HL-60 (cell line): Measurements from ENCODE around the gene DAGLA.

Experiments used
- DNase-seq, 2 experiments: peaks; one replicate each; pipeline ENCODE4 v3.0.0-alpha.2; 2010 to 2020; ENCODE audit warnings: low read depth in 1 of 2, low spot score in 1 of 2
- H3K27ac ChIP-seq: fragments of 250-450 bp; sonication (Bioruptor Pico); replicated peaks from 2 replicates; pipeline ENCODE4 v1.5.1; 2020; ENCODE audit warnings: mild to moderate bottlenecking, moderate library complexity
- H3K27me3 ChIP-seq: fragments of 250-450 bp; sonication (Bioruptor Pico); 2 replicates; pipeline ENCODE4 v1.5.1; 2021; ENCODE audit warnings: mild to moderate bottlenecking, moderate library complexity; ENCODE audit not compliant: insufficient read depth, poor library complexity, severe bottlenecking
- H3K4me3 ChIP-seq: replicated peaks from 2 replicates; pipeline ENCODE4 v1.5.1; 2011; ENCODE audit warnings: mild to moderate bottlenecking, control low read depth, low read length; ENCODE audit not compliant: insufficient read depth
- GABPA ChIP-seq: IDR thresholded peaks from 2 replicates; pipeline ENCODE4 v1.6.1; 2012; ENCODE audit warnings: low read depth
- POLR2AphosphoS5 ChIP-seq: IDR thresholded peaks from 2 replicates; pipeline ENCODE4 v1.6.1; 2012; ENCODE audit warnings: low read depth
- SPI1 ChIP-seq: IDR thresholded peaks from 2 replicates; pipeline ENCODE4 v1.6.1; 2012; ENCODE audit warnings: low read depth, mild to moderate bottlenecking, borderline replicate concordance
- TF ChIP-seq, protein P1 (sequence below): IDR thresholded peaks from one replicate; pipeline ENCODE4 v1.5.1; 2011; ENCODE audit warnings: low read length, control low read depth, inconsistent platforms; ENCODE audit not compliant: insufficient read depth
- TF ChIP-seq, protein P2 (sequence below): IDR thresholded peaks from 2 replicates; pipeline ENCODE4 v1.6.1; 2012; ENCODE audit warnings: low read depth; ENCODE audit not compliant: insufficient replicate concordance

Gene DAGLA

DNA sequence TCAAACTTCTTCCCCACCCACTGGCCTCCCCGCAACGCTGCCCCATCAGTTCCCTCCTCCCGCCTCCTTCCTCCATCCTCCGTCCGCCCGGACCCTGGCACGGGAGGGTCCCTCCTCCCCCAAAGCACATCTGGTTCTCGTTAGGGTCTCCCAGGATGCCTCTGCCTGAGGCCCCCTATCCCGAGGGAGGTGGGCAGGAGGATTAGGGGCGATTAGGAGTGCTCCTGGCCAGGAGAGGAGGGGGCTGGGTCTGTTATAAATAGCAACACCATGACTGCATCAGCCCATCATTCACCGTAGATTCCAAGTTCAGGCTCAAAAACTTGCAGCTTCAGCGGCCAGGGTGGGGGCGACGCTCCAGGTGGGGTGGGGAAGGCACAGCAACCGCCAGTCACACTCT lies 82.6 kb downstream of the DAGLA start:
- TF ChIP-seq, protein P1, sequence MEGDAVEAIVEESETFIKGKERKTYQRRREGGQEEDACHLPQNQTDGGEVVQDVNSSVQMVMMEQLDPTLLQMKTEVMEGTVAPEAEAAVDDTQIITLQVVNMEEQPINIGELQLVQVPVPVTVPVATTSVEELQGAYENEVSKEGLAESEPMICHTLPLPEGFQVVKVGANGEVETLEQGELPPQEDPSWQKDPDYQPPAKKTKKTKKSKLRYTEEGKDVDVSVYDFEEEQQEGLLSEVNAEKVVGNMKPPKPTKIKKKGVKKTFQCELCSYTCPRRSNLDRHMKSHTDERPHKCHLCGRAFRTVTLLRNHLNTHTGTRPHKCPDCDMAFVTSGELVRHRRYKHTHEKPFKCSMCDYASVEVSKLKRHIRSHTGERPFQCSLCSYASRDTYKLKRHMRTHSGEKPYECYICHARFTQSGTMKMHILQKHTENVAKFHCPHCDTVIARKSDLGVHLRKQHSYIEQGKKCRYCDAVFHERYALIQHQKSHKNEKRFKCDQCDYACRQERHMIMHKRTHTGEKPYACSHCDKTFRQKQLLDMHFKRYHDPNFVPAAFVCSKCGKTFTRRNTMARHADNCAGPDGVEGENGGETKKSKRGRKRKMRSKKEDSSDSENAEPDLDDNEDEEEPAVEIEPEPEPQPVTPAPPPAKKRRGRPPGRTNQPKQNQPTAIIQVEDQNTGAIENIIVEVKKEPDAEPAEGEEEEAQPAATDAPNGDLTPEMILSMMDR, result no peak
- TF ChIP-seq POLR2AphosphoS5 (no peak), SPI1 (no peak), GABPA (no peak)
- TF ChIP-seq, protein P2, sequence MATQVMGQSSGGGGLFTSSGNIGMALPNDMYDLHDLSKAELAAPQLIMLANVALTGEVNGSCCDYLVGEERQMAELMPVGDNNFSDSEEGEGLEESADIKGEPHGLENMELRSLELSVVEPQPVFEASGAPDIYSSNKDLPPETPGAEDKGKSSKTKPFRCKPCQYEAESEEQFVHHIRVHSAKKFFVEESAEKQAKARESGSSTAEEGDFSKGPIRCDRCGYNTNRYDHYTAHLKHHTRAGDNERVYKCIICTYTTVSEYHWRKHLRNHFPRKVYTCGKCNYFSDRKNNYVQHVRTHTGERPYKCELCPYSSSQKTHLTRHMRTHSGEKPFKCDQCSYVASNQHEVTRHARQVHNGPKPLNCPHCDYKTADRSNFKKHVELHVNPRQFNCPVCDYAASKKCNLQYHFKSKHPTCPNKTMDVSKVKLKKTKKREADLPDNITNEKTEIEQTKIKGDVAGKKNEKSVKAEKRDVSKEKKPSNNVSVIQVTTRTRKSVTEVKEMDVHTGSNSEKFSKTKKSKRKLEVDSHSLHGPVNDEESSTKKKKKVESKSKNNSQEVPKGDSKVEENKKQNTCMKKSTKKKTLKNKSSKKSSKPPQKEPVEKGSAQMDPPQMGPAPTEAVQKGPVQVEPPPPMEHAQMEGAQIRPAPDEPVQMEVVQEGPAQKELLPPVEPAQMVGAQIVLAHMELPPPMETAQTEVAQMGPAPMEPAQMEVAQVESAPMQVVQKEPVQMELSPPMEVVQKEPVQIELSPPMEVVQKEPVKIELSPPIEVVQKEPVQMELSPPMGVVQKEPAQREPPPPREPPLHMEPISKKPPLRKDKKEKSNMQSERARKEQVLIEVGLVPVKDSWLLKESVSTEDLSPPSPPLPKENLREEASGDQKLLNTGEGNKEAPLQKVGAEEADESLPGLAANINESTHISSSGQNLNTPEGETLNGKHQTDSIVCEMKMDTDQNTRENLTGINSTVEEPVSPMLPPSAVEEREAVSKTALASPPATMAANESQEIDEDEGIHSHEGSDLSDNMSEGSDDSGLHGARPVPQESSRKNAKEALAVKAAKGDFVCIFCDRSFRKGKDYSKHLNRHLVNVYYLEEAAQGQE, result no peak
- no peak for DNase-seq
- H3K27ac ChIP-seq, result no peak overlapping the region
- H3K27me3 ChIP-seq, result peaks cover 3% of the 10 kb centered on the region
- H3K4me3 ChIP-seq, result no peak overlapping the region

DNA sequence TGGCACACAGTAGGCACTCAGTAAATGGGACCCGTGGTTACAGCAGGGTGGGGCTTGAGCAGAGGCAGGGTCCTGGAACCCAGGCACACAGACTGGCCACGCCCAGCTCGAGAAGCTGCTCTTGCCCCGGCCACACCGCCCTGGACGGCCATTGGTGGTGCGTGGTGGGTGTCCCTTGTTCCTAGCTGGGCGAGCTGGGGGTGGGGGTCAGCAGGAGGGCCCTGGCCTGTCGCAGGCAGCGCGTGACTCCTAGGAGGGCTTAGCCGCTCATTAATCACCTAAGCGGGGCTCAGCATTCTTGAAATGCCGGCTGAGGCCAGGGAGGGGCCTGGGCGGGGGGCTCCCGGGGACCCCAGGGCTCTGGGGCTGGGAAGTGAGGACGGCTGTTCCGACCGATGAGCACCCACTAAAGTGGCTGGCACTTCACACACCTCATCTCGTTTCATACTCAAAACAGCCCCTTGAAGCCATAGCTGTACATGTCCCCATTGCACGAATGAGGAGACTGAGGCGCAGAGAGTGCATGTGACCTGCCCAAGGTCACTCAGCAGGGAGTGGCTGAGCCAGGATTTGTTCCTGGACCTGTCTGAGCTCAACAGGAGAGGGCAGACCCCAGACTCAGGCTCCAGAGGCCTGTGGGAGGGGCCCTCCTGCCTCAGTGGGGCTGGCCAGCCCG lies 83.9 kb downstream of the DAGLA start:
- no peak for DNase-seq
- Histone ChIP-seq H3K4me3 (no peak overlapping the region), H3K27me3 (peaks cover 3% of the 10 kb centered on the region), H3K27ac (no peak overlapping the region)
- TF ChIP-seq POLR2AphosphoS5, result no peak
- no peak for TF ChIP-seq SPI1
- TF ChIP-seq GABPA, result no peak
- TF ChIP-seq, protein P1, result no peak
- TF ChIP-seq, protein P2, result no peak

DNA sequence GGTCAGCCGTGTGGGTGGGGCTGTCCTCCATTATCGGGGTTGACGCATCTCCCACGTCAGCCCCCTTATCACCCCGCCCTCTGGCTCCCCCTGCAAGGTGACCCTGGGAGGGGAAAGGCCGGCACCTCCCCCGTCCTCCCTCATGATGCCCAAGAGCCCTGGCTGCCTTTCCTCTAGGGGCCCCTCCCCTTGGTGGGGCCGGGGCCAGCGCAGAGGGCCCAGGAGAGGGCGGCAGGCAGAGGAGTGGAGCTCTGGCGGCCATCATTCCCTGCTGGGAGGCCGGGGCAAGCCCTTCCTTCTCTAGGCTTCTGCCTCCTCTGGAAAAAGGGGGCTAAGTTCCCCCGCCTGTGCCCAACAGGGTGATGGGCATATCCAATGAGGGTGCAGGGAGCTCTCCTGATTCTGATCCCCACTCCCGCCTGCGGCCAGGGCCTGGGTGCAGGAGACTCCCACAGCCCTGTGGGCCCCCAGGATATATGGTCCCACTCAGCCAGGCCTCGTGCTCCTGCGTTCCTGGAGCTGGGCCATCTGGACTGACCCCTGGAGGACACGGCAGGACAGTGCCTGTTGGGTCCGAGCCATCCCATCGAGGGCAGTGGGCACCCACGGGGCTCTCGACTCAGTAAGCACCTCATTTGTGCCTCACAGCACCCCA lies 84.5 kb downstream of the DAGLA start:
- no peak overlapping the region for H3K27ac ChIP-seq
- no peak overlapping the region for H3K4me3 ChIP-seq
- peaks cover 3% of the 10 kb centered on the region for H3K27me3 ChIP-seq
- DNase-seq, result no peak
- TF ChIP-seq SPI1, result no peak
- TF ChIP-seq, protein P2, result no peak
- TF ChIP-seq GABPA, result no peak
- TF ChIP-seq, protein P1, result no peak
- TF ChIP-seq POLR2AphosphoS5, result no peak
